Karpas-422 (cell line): ENCODE measurements around the gene SMCO2. TPM values are rescaled to one million over a fixed set of nuclear protein-coding genes. Genes with fewer than 3 reads are reported as not detected.

Experiments
- DNase-seq: peaks from one replicate; pipeline ENCODE4 v3.0.0-alpha.2; 2015
- H2AFZ ChIP-seq: fragments of 200-600 bp; sonication (generic); 2 replicates; pipeline ENCODE4 v1.6.1; 2014; ENCODE audit warnings: antibody characterized with exemption, low read length, mixed read lengths
- H3K27ac ChIP-seq: fragments of 200-600 bp; sonication (generic); 2 replicates; pipeline ENCODE4 v1.5.1; 2014; ENCODE audit warnings: mild to moderate bottlenecking, low read length, moderate library complexity
- H3K27me3 ChIP-seq: fragments of 200-600 bp; sonication (generic); 2 replicates; pipeline ENCODE4 v1.6.1; 2014; ENCODE audit warnings: low read length, mixed read lengths
- H3K36me3 ChIP-seq: fragments of 200-600 bp; sonication (generic); 2 replicates; pipeline ENCODE4 v1.6.1; 2014; ENCODE audit warnings: low read length, mixed read lengths; ENCODE audit not compliant: insufficient read depth
- H3K4me1 ChIP-seq: fragments of 200-600 bp; sonication (generic); 2 replicates; pipeline ENCODE4 v1.6.1; 2014; ENCODE audit warnings: mild to moderate bottlenecking, low read length, mixed read lengths
- H3K4me2 ChIP-seq: fragments of 200-600 bp; sonication (generic); 2 replicates; pipeline ENCODE4 v1.6.1; 2014; ENCODE audit warnings: low read length, low read depth, mild to moderate bottlenecking; ENCODE audit not compliant: poor library complexity, severe bottlenecking
- H3K4me3 ChIP-seq: fragments of 200-600 bp; sonication (generic); 2 replicates; pipeline ENCODE4 v1.5.1; 2014; ENCODE audit warnings: mild to moderate bottlenecking, antibody characterized with exemption, low read length, mixed read lengths
- H3K79me2 ChIP-seq: fragments of 200-600 bp; sonication (generic); 2 replicates; pipeline ENCODE4 v1.6.1; 2014; ENCODE audit warnings: mild to moderate bottlenecking, low read length, mixed read lengths
- H3K9ac ChIP-seq: fragments of 200-600 bp; sonication (generic); 2 replicates; pipeline ENCODE4 v1.6.0; 2014; ENCODE audit warnings: low read length
- H3K9me2 ChIP-seq: fragments of 200-600 bp; sonication (generic), shearing (Covaris generic); replicated peaks from 2 replicates; pipeline ENCODE4 v1.6.0; 2014; ENCODE audit warnings: mild to moderate bottlenecking, low read length, moderate library complexity; ENCODE audit not compliant: insufficient read depth
- H3K9me3 ChIP-seq: fragments of 300-700, 200-600 bp; sonication (generic); 2 replicates; pipeline ENCODE4 v1.6.1; 2014; ENCODE audit warnings: low read length, mixed read lengths
- H4K20me1 ChIP-seq: fragments of 200-600 bp; sonication (generic); 2 replicates; pipeline ENCODE4 v1.6.1; 2014; ENCODE audit warnings: mild to moderate bottlenecking, antibody characterized with exemption, low read length, low read depth; ENCODE audit not compliant: insufficient read depth
- total RNA-seq: library from RNA; depleted of rRNA; stranded (reverse); fragments of >200 nt; shearing (Covaris generic); gene quantifications from 2 replicates; pipeline ENCODE4 v1.2.3, GENCODE V29; 2014; ENCODE audit warnings: low replicate concordance

Gene SMCO2
- total RNA-seq, 1 experiment from 2014 or later = not detected

DNA sequence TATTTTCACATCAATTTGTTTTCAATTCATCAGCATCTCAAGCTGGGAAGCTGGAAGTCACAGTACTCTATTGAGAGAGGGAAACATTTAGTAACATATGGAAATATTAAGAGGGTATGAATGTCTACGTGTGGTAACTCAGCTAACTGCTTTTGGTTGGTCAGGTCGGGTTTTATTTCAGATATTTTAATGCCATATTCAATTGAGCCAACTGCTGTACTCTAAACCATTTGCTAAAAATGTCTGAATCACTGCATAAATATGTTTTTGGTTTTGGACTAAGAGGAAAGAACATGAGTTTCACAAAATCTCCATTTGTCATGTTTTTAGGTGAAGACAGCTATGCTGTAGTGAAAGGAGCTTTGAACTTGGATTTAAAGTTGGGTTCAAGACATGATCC, 58.6 kb downstream of the SMCO2 start:
- H3K4me2 ChIP-seq = no peak overlapping the region
- H3K27me3 ChIP-seq = no peaks in the 10 kb centered on the region
- H3K36me3 ChIP-seq = no peaks in the 10 kb centered on the region
- H3K4me1 ChIP-seq = no peaks in the 10 kb centered on the region
- no peak overlapping the region for H3K27ac ChIP-seq
- H3K9me3 ChIP-seq = no peaks in the 10 kb centered on the region
- H3K9ac ChIP-seq = no peak overlapping the region
- H2AFZ ChIP-seq = no peak overlapping the region
- H3K79me2 ChIP-seq = no peaks in the 10 kb centered on the region
- no peak overlapping the region for H3K4me3 ChIP-seq
- no peaks in the 10 kb centered on the region for H3K9me2 ChIP-seq
- H4K20me1 ChIP-seq = no peaks in the 10 kb centered on the region
- DNase-seq = no peak

DNA sequence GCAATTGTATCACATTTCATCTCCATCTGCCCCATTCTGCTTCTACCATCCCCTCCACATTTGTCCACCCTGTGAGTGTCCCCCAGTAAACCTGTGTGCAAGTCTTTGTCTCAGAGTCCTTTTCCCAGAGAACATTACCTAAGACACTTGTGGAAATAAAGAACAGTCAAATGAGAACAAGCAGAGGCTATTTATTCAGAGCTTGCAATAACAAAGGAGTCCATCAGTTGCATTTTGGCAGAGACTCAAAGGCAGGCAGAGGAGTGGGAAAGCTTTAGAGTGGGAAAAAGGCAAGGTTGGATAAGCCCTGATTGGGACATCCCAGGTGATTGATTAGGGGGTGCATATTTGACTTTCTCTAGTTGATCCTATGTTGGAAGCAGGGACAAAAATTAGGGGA, 59.2 kb downstream of the SMCO2 start:
- no peaks in the 10 kb centered on the region for H4K20me1 ChIP-seq
- no peak overlapping the region for H3K27ac ChIP-seq
- no peaks in the 10 kb centered on the region for H3K4me1 ChIP-seq
- H3K27me3 ChIP-seq = no peaks in the 10 kb centered on the region
- no peak overlapping the region for H3K4me2 ChIP-seq
- DNase-seq = no peak
- no peak overlapping the region for H3K9ac ChIP-seq
- no peaks in the 10 kb centered on the region for H3K9me2 ChIP-seq
- no peaks in the 10 kb centered on the region for H3K79me2 ChIP-seq
- no peak overlapping the region for H2AFZ ChIP-seq
- no peak overlapping the region for H3K4me3 ChIP-seq
- H3K9me3 ChIP-seq = no peaks in the 10 kb centered on the region
- H3K36me3 ChIP-seq = no peaks in the 10 kb centered on the region

DNA sequence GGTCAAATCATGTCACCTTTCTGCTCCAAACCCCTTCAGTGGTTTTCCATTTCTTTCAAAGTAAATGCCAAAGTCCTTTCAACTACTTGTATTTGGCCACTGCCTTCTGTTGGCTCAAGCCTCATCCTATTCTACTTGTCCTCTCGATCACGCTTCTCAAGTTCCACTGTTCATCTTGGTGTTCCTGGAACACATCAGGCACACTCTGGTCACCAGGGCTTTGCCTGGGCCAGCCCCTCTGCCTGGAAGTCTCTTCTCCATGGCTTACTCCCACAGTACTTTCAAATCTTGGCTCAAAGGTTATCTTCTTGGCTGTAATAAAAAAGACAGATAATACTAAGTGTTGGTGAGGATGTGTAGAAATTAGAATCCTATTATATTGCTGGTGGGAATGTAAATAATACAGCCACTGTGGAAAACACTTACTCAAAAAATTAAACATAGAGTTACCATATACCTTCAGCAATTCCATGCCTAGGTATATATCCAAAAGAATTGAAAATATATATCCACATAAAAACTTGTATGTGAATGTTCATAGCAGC, 60.2 kb downstream of the SMCO2 start:
- H3K27ac ChIP-seq = no peak overlapping the region
- no peaks in the 10 kb centered on the region for H3K27me3 ChIP-seq
- H3K79me2 ChIP-seq = no peaks in the 10 kb centered on the region
- no peak overlapping the region for H3K9ac ChIP-seq
- DNase-seq = no peak
- H2AFZ ChIP-seq = no peak overlapping the region
- no peak overlapping the region for H3K4me2 ChIP-seq
- no peaks in the 10 kb centered on the region for H3K9me2 ChIP-seq
- H3K9me3 ChIP-seq = no peaks in the 10 kb centered on the region
- no peaks in the 10 kb centered on the region for H4K20me1 ChIP-seq
- no peak overlapping the region for H3K4me3 ChIP-seq
- no peaks in the 10 kb centered on the region for H3K4me1 ChIP-seq
- H3K36me3 ChIP-seq = no peaks in the 10 kb centered on the region

DNA sequence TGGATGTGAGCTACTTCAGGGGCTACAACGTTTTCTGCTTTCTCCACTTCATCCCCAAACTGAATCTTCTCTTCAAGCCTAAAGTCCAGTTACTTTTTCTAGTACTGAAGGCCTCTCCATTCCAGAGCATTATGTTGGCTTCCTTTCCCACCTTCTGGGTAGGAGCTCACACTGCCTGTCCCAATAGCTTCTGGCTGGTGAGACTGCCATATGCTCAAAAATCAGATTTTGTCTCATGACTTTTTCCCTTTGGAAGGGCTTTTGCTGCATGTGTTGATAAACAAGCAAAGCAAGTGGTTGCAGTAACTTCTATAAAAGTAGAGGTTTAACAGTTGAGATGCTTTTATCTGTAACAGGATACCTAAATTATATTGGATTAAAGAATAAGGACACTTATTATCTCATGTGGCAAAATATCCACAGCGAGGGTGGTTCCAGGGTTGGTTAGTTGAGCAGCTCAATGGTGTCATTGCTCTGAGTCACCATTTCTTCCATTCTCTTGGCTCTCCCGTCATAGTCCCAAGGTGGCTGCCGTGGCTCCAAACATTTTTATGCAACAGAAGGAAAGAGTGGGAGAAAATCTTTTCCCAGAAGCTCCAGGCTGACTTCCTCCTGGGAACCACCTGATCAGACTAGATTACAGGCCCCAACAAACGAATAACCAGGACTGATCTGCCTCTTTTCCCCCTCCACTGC, 62.3 kb downstream of the SMCO2 start:
- no peaks in the 10 kb centered on the region for H3K4me1 ChIP-seq
- H3K27ac ChIP-seq = no peak overlapping the region
- H3K36me3 ChIP-seq = no peaks in the 10 kb centered on the region
- DNase-seq = no peak
- no peak overlapping the region for H3K4me3 ChIP-seq
- H2AFZ ChIP-seq = no peak overlapping the region
- H3K27me3 ChIP-seq = no peaks in the 10 kb centered on the region
- no peak overlapping the region for H3K9ac ChIP-seq
- no peak overlapping the region for H3K4me2 ChIP-seq
- H3K9me3 ChIP-seq = no peaks in the 10 kb centered on the region
- H3K9me2 ChIP-seq = no peaks in the 10 kb centered on the region
- H4K20me1 ChIP-seq = no peaks in the 10 kb centered on the region
- H3K79me2 ChIP-seq = no peaks in the 10 kb centered on the region

GRCh38 chr12:27511031-27511722, 64.6 kb downstream of the SMCO2 start:
- Histone ChIP-seq H3K9me3 (no peaks in the 10 kb centered on the region), H3K4me1 (no peaks in the 10 kb centered on the region), H3K4me2 (no peak overlapping the region), H3K27ac (no peak overlapping the region), H3K9me2 (no peaks in the 10 kb centered on the region), H3K4me3 (no peak overlapping the region), H2AFZ (no peak overlapping the region), H4K20me1 (no peaks in the 10 kb centered on the region), H3K9ac (no peak overlapping the region), H3K27me3 (no peaks in the 10 kb centered on the region), H3K36me3 (no peaks in the 10 kb centered on the region), H3K79me2 (no peaks in the 10 kb centered on the region)
- DNase-seq = no peak

DNA sequence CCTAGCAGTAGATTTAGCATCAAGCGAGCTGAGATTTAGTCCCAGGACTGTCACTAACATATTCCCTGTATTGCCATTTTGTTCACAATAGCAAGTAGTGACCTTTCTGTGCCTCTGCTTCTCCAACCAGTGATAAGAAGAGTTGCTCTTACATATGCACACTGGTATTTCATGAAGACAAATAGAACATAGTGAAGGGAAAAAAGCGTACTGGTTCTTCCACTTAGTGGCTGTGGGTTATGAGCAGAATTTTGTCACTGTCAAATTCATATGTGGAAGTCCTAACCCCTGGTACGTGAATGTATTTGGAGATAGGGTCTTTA, 65.1 kb downstream of the SMCO2 start:
- H3K27ac ChIP-seq = no peak overlapping the region
- H3K79me2 ChIP-seq = no peaks in the 10 kb centered on the region

GRCh38 chr12:27513155-27513824, 66.8 kb downstream of the SMCO2 start:
- H3K9me2 ChIP-seq = no peaks in the 10 kb centered on the region
- no peaks in the 10 kb centered on the region for H3K9me3 ChIP-seq
- H4K20me1 ChIP-seq = no peaks in the 10 kb centered on the region
- no peak overlapping the region for H3K9ac ChIP-seq
- no peak overlapping the region for H2AFZ ChIP-seq
- no peaks in the 10 kb centered on the region for H3K36me3 ChIP-seq
- no peaks in the 10 kb centered on the region for H3K4me1 ChIP-seq
- H3K4me3 ChIP-seq = no peak overlapping the region
- no peak overlapping the region for H3K4me2 ChIP-seq
- no peak for DNase-seq
- H3K27me3 ChIP-seq = no peaks in the 10 kb centered on the region
- no peaks in the 10 kb centered on the region for H3K79me2 ChIP-seq
- no peak overlapping the region for H3K27ac ChIP-seq

More for the DNA sequence above, 65.1 kb downstream of the SMCO2 start:
- H4K20me1 ChIP-seq = no peaks in the 10 kb centered on the region
- H3K9ac ChIP-seq = no peak overlapping the region
- no peaks in the 10 kb centered on the region for H3K36me3 ChIP-seq
- H3K9me2 ChIP-seq = no peaks in the 10 kb centered on the region
- no peaks in the 10 kb centered on the region for H3K9me3 ChIP-seq
- no peak for DNase-seq
- H2AFZ ChIP-seq = no peak overlapping the region
- H3K4me3 ChIP-seq = no peak overlapping the region
- no peaks in the 10 kb centered on the region for H3K27me3 ChIP-seq
- no peaks in the 10 kb centered on the region for H3K4me1 ChIP-seq
- H3K4me2 ChIP-seq = no peak overlapping the region

GRCh38 chr12:27515671-27516070, 69.1 kb downstream of the SMCO2 start:
- Histone ChIP-seq H3K4me2 (no peak overlapping the region), H4K20me1 (no peaks in the 10 kb centered on the region), H3K79me2 (no peaks in the 10 kb centered on the region)

More at GRCh38 chr12:27515671-27516070, 69.1 kb downstream of the SMCO2 start:
- Histone ChIP-seq H3K27ac (no peak overlapping the region), H3K9me3 (no peaks in the 10 kb centered on the region), H3K36me3 (no peaks in the 10 kb centered on the region), H3K4me1 (no peaks in the 10 kb centered on the region), H2AFZ (no peak overlapping the region), H3K4me3 (no peak overlapping the region), H3K27me3 (no peaks in the 10 kb centered on the region), H3K9me2 (no peaks in the 10 kb centered on the region), H3K9ac (no peak overlapping the region)
- no peak for DNase-seq
